GM18870 (cell line): ENCODE results near the gene PLIN3.
"Not testable (repeated sequence)": the region's sequence is repeated elsewhere in the genome, so short reads cannot be mapped to it uniquely, and the experiment has no call there.

Source experiments
- ATAC-seq: cut with Tn5 transposase; IDR thresholded peaks from one replicate; pipeline ENCODE4 v1.9.1; 2021; ENCODE audit warnings: moderate library complexity; ENCODE audit not compliant: unreplicated experiment

Gene PLIN3, protein sequence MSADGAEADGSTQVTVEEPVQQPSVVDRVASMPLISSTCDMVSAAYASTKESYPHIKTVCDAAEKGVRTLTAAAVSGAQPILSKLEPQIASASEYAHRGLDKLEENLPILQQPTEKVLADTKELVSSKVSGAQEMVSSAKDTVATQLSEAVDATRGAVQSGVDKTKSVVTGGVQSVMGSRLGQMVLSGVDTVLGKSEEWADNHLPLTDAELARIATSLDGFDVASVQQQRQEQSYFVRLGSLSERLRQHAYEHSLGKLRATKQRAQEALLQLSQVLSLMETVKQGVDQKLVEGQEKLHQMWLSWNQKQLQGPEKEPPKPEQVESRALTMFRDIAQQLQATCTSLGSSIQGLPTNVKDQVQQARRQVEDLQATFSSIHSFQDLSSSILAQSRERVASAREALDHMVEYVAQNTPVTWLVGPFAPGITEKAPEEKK

DNA sequence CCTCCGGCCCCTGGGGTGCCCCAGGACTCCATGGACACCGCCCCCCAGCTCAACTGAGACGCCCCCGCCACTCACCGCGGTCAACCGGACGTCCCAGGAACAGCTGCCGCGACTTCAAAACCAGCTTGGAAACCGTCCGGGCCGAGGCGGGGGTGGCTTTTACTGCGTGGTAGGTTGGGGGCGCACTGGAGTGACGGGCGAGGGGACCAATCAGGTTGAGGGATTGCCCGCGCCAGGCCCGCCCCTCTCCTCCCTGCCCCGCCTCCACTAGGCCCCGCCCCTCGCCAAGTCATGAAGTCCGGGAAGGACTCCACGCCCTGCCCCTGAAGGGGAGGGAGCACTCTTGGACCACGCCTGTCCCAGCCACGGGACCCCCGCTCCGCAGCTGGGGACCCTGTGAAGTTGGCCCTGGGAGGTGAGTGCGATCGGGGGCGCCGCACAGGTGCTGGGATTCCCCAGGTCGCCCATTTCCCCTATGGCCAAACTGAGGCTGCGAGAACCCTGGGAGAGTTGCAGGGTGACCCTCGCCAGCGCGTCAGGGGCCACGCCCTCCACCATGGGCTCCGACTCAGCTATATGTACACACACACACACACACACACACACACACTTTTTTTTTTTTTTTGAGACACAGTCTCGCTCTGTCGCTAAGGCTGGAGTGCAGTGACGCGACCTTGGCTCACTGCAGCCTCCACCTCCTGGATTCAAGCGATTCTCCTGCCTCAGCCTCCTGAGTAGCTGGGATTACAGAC lies at the start of gene PLIN3:
TSS of gene PLIN3 (minus strand) at position 134 of the 752 bp plus-strand sequence. CDS start 6,273 bp downstream, outside the sequence.
- ATAC-seq: no peak

- no peak for ATAC-seq
Measured at GRCh38 chr19:4916292-4917082, 49.0 kb upstream of the PLIN3 start.

GRCh38 chr19:4914736-4915501 lies 47.5 kb upstream of the PLIN3 start:
- no peak for ATAC-seq

DNA sequence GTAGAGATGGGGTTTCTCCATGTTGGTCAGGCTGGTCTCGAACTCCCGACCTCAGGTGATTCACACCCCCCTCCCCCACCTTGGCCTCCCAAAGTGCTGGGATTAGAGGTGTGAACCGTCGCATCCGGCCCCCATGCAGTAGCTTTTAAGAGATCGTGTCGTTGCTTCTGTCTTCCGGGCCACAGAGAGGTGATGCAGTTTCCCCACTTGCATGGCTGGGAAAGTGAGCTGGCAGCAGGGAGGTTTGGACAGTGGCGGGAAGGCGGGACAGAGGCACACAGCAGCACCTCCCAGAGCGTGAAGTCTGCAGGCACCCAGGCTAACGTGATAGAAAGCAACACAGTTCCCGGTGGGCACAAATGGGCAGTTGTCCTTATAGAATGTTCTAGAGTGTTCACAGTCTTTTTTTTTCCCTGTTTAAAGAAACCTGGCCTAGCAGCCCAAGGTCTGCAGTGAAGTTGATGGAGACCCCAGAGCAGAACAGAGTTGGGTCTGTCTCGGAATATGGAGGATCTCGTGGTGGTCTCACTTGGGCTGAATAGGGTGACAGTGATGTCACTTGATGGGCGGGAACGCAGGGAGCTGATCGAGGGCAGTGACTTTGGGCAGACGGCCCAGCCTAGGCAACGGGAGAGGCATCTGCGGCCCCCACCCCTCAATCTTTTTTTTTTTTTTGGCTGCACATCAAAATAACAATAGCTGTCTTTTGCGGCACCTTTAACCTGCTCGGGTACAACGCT lies 46.7 kb upstream of the PLIN3 start:
- ATAC-seq: no peak

DNA sequence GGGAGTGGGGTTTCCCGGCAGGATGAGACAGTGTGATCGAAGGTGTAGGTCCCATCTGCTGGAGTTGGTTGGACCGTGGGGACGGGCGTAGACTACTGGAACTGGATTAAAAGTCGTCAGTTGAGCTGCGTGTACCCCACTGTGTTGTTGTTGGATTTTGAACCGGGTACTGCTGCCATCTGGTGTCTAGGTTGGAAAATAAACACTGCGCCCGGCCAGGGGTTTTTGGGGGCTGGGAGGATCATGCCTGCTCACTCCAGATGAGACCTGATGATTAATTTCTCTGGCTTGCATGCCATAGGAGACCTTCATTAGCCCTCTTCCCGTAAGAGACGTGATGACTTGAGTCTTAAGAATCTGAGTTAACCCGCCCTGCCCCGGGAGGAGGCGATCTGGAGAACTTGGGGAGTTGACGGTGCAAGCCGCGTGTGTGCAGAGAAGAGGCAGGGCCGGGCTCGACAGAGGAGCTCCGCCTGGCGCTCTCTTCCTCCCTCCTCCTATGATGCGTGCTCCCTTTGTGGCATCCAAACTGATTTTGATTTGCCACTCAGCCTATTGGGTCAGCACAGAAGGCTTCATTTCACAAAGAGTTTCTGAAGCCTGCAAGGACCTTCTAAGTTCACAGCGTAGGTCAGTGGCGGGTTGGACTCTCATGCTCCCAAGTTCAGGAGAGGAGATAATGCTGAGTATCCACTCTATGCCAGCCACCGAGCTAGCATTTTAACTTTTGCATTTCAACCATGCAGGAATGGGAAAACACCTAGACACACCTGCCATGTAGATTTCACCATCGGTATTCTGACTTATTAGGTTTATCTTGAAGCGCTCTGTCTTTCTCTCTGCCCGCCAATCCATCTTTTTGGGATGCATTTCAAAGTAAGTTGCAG lies 44.6 kb upstream of the PLIN3 start:
- ATAC-seq: no peak

GRCh38 chr19:4911314-4911713 lies 43.8 kb upstream of the PLIN3 start:
- ATAC-seq: no peak

- no peak for ATAC-seq
Measured at GRCh38 chr19:4910594-4911281, 43.3 kb upstream of the PLIN3 start.

- no peak for ATAC-seq
Measured at GRCh38 chr19:4909897-4910593, 42.6 kb upstream of the PLIN3 start.

- ATAC-seq: no peak
Measured at GRCh38 chr19:4909156-4909896, 41.9 kb upstream of the PLIN3 start, which contains the start of gene UHRF1. TSS of gene UHRF1 (plus strand) at chr19:4909501. CDS start at chr19:4910886, 1,385 bp downstream.

GRCh38 chr19:4908781-4909155 lies 41.3 kb upstream of the PLIN3 start:
- no peak for ATAC-seq

DNA sequence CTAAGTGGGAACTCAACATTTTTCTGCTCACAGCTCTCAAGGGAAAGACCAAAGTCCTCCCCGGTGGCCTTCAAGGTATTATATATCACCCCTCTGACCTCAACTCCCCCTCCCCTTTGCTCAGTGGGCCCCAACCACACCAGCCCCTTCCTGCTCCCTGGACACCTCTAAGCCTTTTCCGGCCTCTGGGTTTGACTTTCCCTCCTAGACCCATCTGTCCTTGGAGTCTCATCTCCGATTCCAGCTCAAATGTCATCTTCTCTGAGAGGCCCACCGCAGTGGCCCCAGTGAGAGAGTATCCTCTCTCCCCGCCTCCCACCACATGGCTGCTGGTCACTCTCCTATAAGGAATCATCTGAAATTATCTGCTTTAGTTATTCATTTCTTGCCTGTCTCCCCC lies 40.9 kb upstream of the PLIN3 start:
- ATAC-seq: no peak

DNA sequence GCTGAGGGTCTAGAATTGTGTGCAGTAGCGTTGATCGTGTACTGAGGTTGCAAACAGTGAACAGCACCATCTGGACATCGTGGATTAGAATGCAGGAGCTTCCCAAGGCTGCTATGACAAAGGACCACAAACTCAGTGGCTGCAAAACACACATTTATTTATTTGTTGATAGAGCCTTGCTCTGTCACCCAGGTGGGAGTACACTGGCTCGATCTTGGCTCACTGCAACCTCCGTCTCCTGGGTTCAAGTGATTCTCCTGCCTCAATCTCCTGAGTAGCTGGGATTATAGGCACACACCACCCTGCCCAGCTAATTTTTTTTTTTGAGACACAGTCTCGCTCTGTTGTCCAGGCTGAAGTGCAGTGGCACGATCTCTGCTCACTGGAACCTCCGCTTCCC lies 39.5 kb upstream of the PLIN3 start:
- no peak for ATAC-seq

DNA sequence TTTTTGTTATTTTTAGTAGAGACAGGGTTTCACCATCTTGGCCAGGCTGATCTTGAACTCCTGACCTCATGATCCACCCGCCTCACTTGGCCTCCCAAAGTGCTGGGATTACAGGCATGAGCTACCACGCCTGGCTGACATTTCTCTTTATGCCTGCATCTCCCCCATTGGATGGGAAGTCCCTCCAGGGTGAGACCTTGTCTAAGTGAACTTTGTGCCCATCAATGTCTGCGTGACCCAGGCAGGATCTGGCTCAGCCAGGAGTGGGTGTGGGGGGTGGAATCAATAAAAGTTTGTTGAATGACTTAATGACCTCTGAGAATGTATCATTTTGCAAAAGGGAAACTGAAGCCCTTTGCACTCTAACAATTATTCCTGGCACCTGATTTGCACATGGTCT lies 37.0 kb upstream of the PLIN3 start:
- no peak for ATAC-seq

- no peak for ATAC-seq
Measured at GRCh38 chr19:4902796-4903195, 35.3 kb upstream of the PLIN3 start, which contains the start of gene ARRDC5. TSS of gene ARRDC5 (minus strand) at chr19:4902896. CDS start at chr19:4902825, 71 bp downstream.

GRCh38 chr19:4900879-4901278 lies 33.4 kb upstream of the PLIN3 start:
- ATAC-seq: not testable (repeated sequence)

DNA sequence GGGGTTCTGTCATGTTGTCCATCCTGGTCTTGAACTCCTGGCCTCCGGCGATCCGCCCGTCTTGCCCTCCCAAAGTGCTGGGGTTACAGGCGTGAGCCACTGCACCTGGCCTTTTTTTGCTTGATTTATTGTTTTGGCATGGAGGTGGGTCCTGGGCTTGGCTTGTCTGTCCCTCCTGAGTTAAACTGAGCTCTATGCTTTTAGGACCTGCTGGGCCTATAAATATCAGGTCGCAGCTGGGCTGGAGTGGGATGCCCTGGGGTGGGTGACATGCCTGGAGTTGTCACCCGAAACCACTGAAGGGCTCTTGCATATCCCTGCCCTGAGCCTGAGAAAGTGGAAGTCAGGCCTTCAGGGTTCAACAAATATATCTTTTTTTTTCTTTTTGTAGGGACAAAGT lies 29.7 kb upstream of the PLIN3 start:
- ATAC-seq: no peak

DNA sequence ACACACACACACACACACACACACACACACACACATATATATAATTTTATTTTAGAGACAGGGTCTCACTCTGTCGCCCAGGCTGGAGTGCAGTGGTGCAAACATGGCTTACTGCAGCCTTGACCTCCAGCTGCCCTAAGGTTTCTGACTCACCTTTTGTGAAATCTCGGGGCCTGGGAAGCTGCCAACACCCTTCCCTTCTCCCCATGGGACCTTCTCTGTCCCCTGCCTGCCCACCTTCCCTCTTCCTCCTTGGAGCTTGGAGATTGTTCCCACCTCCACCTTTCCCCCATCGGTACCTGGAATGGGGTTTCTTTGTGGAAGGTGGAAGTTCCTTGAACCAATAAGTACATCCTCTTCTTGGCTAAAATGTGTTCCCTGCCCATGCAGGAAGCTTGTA lies 28.9 kb upstream of the PLIN3 start:
- ATAC-seq: no peak
